Spinal cord (tissue), 10 donors: ENCODE data around the gene IGSF21. TPM values are rescaled to one million over a fixed set of nuclear protein-coding genes. Genes with fewer than 3 reads are reported as not detected.

Experiments
- DNase-seq, 6 donors: peaks; one replicate each; pipeline versions ENCODE4 v3.0.0 to v3.0.0-alpha.2; 2013 to 2015; ENCODE audit warnings: low spot score in 6 of 6, low read depth in 4 of 6
- H3K27ac ChIP-seq: one replicate; pipeline ENCODE4 v1.5.1; 2013; ENCODE audit warnings: low read depth, low read length, control low read depth
- H3K27me3 ChIP-seq: one replicate; pipeline ENCODE4 v1.6.1; 2013; ENCODE audit warnings: low read length; ENCODE audit not compliant: control insufficient read depth, insufficient read depth
- H3K36me3 ChIP-seq: one replicate; pipeline ENCODE4 v1.6.1; 2013; ENCODE audit warnings: low read length; ENCODE audit not compliant: control insufficient read depth, insufficient read depth
- H3K4me1 ChIP-seq: one replicate; pipeline ENCODE4 v1.6.1; 2013; ENCODE audit warnings: low read length; ENCODE audit not compliant: control insufficient read depth, insufficient read depth
- H3K4me3 ChIP-seq: one replicate; pipeline ENCODE4 v1.5.1; 2013; ENCODE audit warnings: low read depth, low read length, control low read depth
- H3K9me3 ChIP-seq: one replicate; pipeline ENCODE4 v1.6.1; 2013; ENCODE audit warnings: low read length; ENCODE audit not compliant: control insufficient read depth, insufficient read depth
- WGBS: methylation state at CpG from one replicate; pipeline ENCODE4 v1.1.5; 2013; ENCODE audit warnings: missing lambda C conversion rate; ENCODE audit not compliant: insufficient coverage; 5-methylcytosine and 5-hydroxymethylcytosine counted together
- polyA plus RNA-seq, 2 donors: library from polyadenylated mRNA; unstranded; fragments of 120-200 nt; gene quantifications; one replicate each; pipeline ENCODE4 v1.2.1, GENCODE V29; 2013; ENCODE audit not compliant: insufficient read length in 2 of 2
- total RNA-seq, 2 donors: library from RNA; depleted of rRNA in 1 of 2; stranded (reverse); fragments of 120-200 nt in 1 of 2; fragments of >200 nt in 1 of 2; gene quantifications; one replicate each; pipeline versions ENCODE4 v1.2.3 to v1.2.4, GENCODE V29; 2013 to 2014
- donor health status: healthy.

IGSF21 gene
- total and polyA plus RNA-seq, 4 donors, result 9.0 to 70.7 (median 40.7) TPM

DNA sequence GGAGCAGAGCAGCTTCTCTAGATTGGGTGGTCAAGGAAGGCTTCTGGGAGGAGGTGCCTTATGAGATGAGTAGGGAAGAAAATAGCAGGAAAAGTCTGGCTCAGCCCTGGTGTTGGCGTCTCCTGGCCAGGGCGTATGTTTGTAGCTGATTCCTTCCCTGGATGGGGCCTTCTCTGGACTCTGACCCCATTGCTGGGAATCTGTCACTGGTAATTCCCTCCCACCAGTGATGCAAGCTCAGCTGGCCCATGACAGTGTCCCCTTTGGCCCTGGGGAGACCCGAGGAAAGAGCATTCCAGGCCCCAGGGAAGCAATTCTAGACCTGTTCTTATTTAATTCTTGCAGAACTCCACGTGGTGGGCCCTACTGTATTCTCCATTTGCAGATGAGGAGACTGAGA is 20.7 kb downstream of the IGSF21 start:
- H3K9me3 ChIP-seq, result no peaks in the 10 kb centered on the region
- no peak overlapping the region for H3K27ac ChIP-seq
- peaks cover 2% of the 10 kb centered on the region for H3K36me3 ChIP-seq
- 70% methylated on average over 3 of the region's 4 CpGs for WGBS
- H3K4me3 ChIP-seq, result no peak overlapping the region
- no peaks in the 10 kb centered on the region for H3K27me3 ChIP-seq
- no peak for DNase-seq
- H3K4me1 ChIP-seq, result peaks cover 22% of the 10 kb centered on the region

- H3K9me3 ChIP-seq, result no peaks in the 10 kb centered on the region
These were observed 22.8 kb downstream of the IGSF21 start for GRCh38 chr1:18130356-18130755.

DNA sequence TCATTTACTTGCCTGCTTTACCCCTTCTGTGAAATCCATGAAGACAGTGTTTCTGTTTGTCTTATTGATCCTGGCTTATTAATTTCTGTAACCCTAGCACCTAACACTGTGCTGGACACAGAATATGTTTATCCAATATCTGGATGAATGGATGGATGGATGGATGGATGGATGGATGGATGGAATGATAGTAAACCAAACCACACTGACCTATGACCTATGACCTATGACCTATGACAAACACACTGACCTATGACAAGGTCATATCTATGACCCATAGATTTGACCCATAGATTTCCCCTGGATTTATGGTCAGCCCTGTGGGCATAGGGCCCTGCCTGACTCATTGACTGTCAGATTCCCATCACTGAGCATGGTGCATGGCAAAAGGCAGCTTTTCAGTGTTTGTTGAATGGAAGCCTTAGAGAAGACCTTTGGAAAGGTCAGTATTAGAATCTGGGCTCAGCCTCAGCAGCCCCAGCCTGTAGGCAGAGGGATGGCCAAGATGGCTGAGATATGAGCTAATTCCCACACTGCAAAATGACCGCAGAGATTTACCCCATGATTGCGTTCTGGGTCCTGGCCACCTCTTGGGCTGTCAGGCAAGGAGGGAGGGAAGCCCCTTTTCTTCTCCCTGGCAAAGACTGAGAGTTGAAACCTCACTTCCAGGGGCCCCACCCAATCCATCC is 24.6 kb downstream of the IGSF21 start:
- H3K36me3 ChIP-seq, result no peaks in the 10 kb centered on the region
- no peak for DNase-seq
- H3K9me3 ChIP-seq, result no peaks in the 10 kb centered on the region
- 50% methylated on average over 1 of the region's 2 CpGs for WGBS
- H3K4me1 ChIP-seq, result peaks cover 17% of the 10 kb centered on the region
- H3K27me3 ChIP-seq, result no peaks in the 10 kb centered on the region
- no peak overlapping the region for H3K27ac ChIP-seq
- H3K4me3 ChIP-seq, result no peak overlapping the region

More at GRCh38 chr1:18130356-18130755, 22.8 kb downstream of the IGSF21 start:
- no peak for DNase-seq
- Histone ChIP-seq H3K4me3 (no peak overlapping the region), H3K27ac (no peak overlapping the region), H3K4me1 (peaks cover 24% of the 10 kb centered on the region), H3K27me3 (no peaks in the 10 kb centered on the region), H3K36me3 (no peaks in the 10 kb centered on the region)
- 91% methylated on average over 1 of the region's 3 CpGs for WGBS

DNA sequence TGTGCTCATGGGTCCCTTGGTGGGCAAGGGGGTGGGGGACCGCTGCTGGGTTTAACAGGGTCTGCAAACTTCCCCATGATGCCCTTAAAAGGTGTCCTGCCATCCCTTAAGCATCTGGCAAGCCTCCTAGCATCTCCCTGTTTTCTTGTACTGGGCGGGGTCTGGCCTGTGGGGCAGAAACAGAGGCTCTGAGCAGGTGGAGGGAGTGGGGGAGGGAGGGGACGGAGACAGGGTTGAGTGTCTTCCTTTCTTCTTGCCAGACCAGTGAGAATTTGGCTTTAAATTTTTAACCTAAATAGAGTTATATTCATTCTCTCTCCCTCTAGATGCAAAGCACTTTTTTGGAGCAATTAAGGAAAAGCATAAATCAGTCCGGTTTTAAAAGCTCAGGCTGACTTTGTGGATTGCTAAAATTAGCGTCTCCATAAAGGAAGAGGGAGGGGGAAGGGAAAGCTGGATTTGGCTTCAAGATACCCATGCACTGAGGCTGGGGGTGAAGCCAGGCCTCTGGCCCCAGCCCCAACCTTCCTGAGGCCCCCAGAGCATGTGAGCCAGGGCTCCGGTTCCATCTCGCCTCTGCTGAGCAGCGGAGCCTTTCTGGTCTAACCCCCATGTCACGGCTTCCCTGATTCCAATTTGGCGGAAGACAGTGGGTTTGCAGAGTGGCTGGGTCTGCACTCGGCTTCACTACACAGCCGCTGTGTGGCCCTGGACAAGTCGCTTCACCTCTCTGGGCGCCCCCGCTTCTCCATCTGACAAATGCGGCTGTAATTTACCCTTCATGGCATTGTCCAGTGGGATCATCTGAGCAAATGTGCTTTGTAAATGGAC is 25.3 kb downstream of the IGSF21 start:
- no peak overlapping the region for H3K27ac ChIP-seq
- H3K9me3 ChIP-seq, result no peaks in the 10 kb centered on the region
- WGBS, result 63% methylated on average over 13 of the region's 16 CpGs
- no peak for DNase-seq
- H3K4me1 ChIP-seq, result peaks cover 17% of the 10 kb centered on the region
- no peaks in the 10 kb centered on the region for H3K27me3 ChIP-seq
- no peaks in the 10 kb centered on the region for H3K36me3 ChIP-seq
- H3K4me3 ChIP-seq, result no peak overlapping the region

DNA sequence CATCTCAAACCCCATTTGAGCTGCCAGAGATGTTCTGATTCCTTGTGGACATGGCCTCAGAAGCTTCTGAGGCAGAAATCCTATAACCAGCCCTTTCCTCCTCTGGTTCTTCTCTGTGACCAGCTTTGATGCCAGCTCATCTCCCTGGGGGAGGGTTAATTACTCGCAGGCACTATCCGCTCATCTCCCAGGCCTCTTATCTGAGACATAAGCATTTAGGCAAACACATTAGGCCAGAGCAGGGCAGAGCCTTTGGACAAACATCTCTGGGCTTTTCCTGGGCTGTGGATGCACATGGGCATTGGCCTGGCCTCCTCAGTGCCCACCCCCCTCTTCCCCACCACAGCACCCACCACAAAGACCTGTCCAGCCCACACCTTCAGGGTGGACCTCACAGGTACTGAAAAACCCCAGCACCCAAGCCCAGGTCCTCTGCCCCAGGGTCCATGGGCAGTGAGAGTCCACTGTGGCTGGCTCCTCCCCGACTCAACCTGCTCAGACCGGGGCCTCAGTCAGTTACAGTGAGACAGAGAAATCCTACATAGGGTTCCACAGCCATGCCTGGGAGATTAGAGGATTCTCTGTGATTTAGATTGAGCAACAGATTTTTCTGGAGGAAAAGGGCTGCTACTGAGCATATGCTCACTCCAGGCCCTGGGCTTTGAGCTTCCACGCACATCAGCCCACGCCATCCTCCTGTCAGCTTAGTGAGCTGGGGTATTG is 26.9 kb downstream of the IGSF21 start:
- Histone ChIP-seq H3K4me1 (peaks cover 17% of the 10 kb centered on the region), H3K9me3 (no peaks in the 10 kb centered on the region), H3K36me3 (no peaks in the 10 kb centered on the region), H3K27ac (no peak overlapping the region), H3K4me3 (no peak overlapping the region), H3K27me3 (no peaks in the 10 kb centered on the region)
- no peak for DNase-seq
- 77% methylated on average over 3 of the region's 6 CpGs for WGBS

DNA sequence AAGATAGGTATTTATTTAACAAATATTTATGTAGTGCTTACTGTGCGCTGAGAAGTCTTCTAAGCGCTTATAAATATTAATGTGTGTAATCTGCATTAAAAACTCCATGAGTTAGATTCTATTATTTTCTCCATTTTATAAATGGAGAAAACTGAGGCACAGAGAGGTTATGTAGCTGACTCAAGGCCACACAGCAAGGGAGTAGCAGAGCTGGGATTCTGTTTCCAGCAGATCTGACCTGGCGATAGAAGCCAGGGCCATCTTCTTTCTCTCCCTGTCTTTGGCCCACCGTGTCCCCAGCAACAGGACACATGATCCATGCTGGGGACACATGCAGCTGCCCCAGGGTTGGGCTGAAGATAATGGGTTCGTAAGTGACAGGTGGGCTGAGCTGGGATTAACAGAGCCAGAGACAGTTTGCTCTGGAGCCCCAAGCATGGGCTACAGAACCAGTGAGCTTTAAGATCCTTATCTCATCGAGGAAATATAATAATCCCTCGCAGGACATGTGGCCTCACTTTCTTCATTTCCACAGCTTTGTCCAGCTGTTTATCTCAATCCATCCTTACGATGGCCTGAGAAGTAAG is 30.3 kb downstream of the IGSF21 start:
- H3K4me3 ChIP-seq, result no peak overlapping the region
- 100% methylated on average over 1 of the region's 8 CpGs for WGBS
- H3K4me1 ChIP-seq, result peaks cover 19% of the 10 kb centered on the region
- H3K27me3 ChIP-seq, result no peaks in the 10 kb centered on the region
- no peak overlapping the region for H3K27ac ChIP-seq
- DNase-seq, result no peak
- no peaks in the 10 kb centered on the region for H3K36me3 ChIP-seq
- no peaks in the 10 kb centered on the region for H3K9me3 ChIP-seq

DNA sequence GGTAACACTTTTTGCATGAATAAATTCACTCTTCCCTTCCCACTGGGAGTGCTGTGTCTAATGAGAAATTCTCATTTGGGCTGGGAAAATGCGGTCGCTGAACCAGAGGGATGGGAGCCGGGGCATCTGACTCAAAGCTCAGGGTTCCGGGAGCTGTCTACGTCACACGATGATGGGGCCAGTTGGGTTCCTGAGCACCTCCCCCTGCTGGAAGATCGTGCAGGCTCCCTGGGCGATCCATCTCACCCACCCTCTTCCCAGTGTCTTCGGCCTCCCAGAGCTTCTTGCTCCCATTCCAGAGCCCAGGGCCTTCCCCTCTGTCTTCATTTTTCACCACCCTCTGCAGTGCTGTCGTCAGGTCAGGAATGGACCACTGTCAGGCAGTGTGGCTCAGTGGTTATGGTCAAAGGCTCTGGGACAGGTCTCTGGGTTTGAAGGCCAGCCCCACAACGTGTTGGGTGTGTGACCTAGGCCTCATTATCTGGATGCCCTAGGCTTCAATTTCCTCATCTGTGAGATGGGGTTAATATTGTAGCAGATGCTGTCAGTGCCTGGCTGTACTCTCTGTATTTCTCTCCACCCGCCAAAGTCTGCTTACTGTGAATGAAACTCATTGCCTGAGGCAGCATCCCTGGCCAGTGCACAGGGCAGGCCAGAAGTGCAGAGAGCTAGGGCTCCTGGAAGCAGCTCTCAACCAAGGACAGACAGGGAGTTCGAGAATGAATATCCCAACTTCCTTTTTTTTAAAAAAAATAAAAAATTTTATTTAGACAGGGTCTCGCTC is 31.8 kb downstream of the IGSF21 start:
- H3K4me1 ChIP-seq, result peaks cover 18% of the 10 kb centered on the region
- H3K36me3 ChIP-seq, result no peaks in the 10 kb centered on the region
- no peak overlapping the region for H3K4me3 ChIP-seq
- H3K27ac ChIP-seq, result no peak overlapping the region
- H3K27me3 ChIP-seq, result no peaks in the 10 kb centered on the region
- no peaks in the 10 kb centered on the region for H3K9me3 ChIP-seq
- 70% methylated on average over 11 of the region's 14 CpGs for WGBS
- DNase-seq, result no peak

DNA sequence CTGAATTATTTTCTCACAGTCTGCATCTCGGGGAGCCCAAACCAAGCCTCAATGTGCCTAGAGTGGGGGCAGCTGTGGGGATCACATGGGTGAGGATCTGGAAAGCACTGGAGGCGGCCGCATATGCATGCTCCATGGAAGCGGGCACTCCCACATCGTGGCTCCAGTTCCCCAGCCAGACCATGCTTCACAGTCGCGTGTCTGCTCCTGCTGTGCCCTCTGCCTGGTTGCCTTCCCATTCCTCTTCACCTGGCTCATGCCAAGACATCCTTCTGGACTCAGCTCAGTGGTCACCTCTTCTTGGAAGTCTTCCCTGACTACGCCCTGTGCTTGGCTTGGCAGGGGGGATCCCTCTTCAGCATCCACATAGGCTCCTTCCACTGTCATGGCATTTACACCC is 32.8 kb downstream of the IGSF21 start:
- Histone ChIP-seq H3K4me3 (no peak overlapping the region), H3K36me3 (no peaks in the 10 kb centered on the region), H3K27ac (no peak overlapping the region), H3K27me3 (no peaks in the 10 kb centered on the region), H3K4me1 (peaks cover 19% of the 10 kb centered on the region), H3K9me3 (no peaks in the 10 kb centered on the region)
- no peak for DNase-seq
- 76% methylated on average over 8 of the region's 8 CpGs for WGBS

DNA sequence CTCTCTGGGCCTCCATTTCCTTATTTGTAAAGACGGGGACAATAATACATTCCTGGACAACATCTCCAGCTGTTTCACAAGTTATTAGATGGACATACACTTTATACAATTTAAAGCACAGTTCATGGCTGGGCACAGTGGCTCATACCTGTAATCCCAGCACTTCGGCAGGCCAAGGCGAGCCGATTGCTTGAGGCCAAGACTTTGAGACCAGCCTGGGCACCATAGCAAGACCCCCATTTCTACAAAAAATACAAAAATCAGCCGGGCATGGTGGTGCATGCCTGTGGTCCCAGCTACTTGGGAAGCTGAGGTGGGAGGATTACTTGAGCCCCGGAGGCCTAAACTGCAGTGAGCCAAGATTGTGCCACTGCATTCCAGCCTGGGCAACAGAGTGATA is 34.1 kb downstream of the IGSF21 start:
- peaks cover 22% of the 10 kb centered on the region for H3K4me1 ChIP-seq
- no peaks in the 10 kb centered on the region for H3K9me3 ChIP-seq
- no peaks in the 10 kb centered on the region for H3K27me3 ChIP-seq
- WGBS, result 91% methylated on average over 5 of the region's 6 CpGs
- no peak overlapping the region for H3K4me3 ChIP-seq
- no peak for DNase-seq
- no peak overlapping the region for H3K27ac ChIP-seq
- H3K36me3 ChIP-seq, result no peaks in the 10 kb centered on the region
